ENCODE results near the gene OR52E2.

Gene OR52E2

DNA sequence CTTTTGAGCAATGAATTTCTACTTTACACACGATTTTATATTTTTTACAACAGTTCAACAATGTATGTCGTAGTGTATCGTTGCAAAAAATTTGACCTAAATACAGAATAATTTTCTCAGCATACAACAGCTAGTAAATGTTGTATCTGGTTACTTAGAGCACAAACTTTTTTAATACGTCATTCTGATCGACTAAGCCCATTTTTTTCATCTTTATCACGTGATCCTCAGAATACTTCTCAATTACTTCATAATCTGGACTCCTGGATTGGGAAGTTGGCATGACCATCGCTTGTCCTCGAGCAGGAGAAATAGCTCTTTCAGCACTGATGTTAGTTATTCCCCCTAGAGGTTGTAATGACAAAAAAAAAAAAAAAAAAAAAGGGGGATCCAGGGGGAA lies 48.2 kb downstream of the OR52E2 start:
- no peak for DNase-seq (ENCODE audit: low read depth in 2 of 2)

Measured in activated CD8-positive, alpha-beta memory T cell treated with anti-CD3 and anti-CD28 coated beads for 4 hours (primary cell).